ENCODE results near the gene SMIM9.

SMIM9 gene

GRCh38 chrX:154791939-154792338 is 42.5 kb downstream of the SMIM9 start:
- Histone ChIP-seq H3K27ac (no peak overlapping the region), H3K4me3 (no peak overlapping the region)

- no peak overlapping the region for H3K27ac ChIP-seq
Observed at GRCh38 chrX:154791467-154791866, 43.0 kb downstream of the SMIM9 start.

GRCh38 chrX:154785716-154786115 is 48.7 kb downstream of the SMIM9 start:
- H3K4me3 ChIP-seq: no peak overlapping the region
- H3K27ac ChIP-seq: no peak overlapping the region

More at GRCh38 chrX:154791467-154791866, 43.0 kb downstream of the SMIM9 start:
- no peak overlapping the region for H3K4me3 ChIP-seq

- Histone ChIP-seq H3K4me3 (no peak overlapping the region), H3K27ac (no peak overlapping the region)
Observed at GRCh38 chrX:154784149-154784995, 50.1 kb downstream of the SMIM9 start.

- no peak overlapping the region for H3K27ac ChIP-seq
- H3K4me3 ChIP-seq: no peak overlapping the region
Observed at GRCh38 chrX:154780968-154781367, 53.5 kb downstream of the SMIM9 start.

- no peak overlapping the region for H3K27ac ChIP-seq
- H3K4me3 ChIP-seq: no peak overlapping the region
Observed at GRCh38 chrX:154779261-154779660, 55.2 kb downstream of the SMIM9 start.

GRCh38 chrX:154776753-154777152 is 57.7 kb downstream of the SMIM9 start:
- Histone ChIP-seq H3K27ac (no peak overlapping the region), H3K4me3 (no peak overlapping the region)

GRCh38 chrX:154775419-154776349 is 58.8 kb downstream of the SMIM9 start:
- Histone ChIP-seq H3K27ac (no peak overlapping the region), H3K4me3 (no peak overlapping the region)

- Histone ChIP-seq H3K27ac (no peak overlapping the region), H3K4me3 (no peak overlapping the region)
Observed at GRCh38 chrX:154774622-154775021, 59.8 kb downstream of the SMIM9 start.

All from skin epidermis (tissue), 12 donors.